Fibroblast of lung (primary cell): Measurements from ENCODE around the gene CEP76.

Source experiments
- EZH2 ChIP-seq: IDR thresholded peaks from 2 replicates; pipeline ENCODE4 v1.5.1; 2012; ENCODE audit warnings: low read length, control low read depth, mild to moderate bottlenecking; ENCODE audit errors: missing control alignments
- TF ChIP-seq, protein P1 (sequence below), 2 donors: IDR thresholded peaks in 1 of 2; conservative IDR thresholded peaks in 1 of 2; 1 replicate in 1 of 2; 2 replicates in 1 of 2; pipeline ENCODE4 v1.5.1; 2011 to 2012; ENCODE audit warnings: low read length in 2 of 2, control low read depth in 1 of 2, inconsistent platforms in 1 of 2, low read depth in 1 of 2, mild to moderate bottlenecking in 1 of 2

DNA sequence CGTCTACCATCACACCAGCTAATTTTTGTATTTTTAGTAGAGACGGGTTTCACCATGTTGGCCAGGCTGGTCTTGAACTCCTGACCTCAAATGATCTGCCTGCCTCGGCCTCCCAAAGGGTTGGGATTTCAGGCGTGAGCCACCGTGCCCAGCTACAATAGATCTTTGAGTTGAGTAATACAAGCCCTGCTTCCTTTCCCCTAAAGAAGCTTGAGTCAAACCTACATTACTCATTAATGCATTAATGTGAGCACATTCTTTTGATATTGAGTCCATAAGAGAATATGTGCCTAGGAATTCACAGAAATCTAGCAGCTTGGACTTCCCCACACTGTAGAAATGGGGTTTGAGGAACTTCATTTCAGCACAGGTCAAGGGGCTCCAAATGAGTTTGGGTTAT is 39.9 kb upstream of the CEP76 start:
- TF ChIP-seq, protein P1, sequence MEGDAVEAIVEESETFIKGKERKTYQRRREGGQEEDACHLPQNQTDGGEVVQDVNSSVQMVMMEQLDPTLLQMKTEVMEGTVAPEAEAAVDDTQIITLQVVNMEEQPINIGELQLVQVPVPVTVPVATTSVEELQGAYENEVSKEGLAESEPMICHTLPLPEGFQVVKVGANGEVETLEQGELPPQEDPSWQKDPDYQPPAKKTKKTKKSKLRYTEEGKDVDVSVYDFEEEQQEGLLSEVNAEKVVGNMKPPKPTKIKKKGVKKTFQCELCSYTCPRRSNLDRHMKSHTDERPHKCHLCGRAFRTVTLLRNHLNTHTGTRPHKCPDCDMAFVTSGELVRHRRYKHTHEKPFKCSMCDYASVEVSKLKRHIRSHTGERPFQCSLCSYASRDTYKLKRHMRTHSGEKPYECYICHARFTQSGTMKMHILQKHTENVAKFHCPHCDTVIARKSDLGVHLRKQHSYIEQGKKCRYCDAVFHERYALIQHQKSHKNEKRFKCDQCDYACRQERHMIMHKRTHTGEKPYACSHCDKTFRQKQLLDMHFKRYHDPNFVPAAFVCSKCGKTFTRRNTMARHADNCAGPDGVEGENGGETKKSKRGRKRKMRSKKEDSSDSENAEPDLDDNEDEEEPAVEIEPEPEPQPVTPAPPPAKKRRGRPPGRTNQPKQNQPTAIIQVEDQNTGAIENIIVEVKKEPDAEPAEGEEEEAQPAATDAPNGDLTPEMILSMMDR (conservative IDR thresholded peaks at IDR 0.05 in 1 of 2, IDR thresholded peaks at IDR 0.05 in 1 of 2; ENCODE audit: low read depth in 1 of 2, low read length in 2 of 2), result no peak
- TF ChIP-seq EZH2, result no peak
